ENCODE data around the gene SYTL2.

- no peak for TF ChIP-seq EZH2 (IDR thresholded peaks at IDR 0.05; ENCODE audit: low read length, unreplicated experiment)
- TF ChIP-seq, protein P1, sequence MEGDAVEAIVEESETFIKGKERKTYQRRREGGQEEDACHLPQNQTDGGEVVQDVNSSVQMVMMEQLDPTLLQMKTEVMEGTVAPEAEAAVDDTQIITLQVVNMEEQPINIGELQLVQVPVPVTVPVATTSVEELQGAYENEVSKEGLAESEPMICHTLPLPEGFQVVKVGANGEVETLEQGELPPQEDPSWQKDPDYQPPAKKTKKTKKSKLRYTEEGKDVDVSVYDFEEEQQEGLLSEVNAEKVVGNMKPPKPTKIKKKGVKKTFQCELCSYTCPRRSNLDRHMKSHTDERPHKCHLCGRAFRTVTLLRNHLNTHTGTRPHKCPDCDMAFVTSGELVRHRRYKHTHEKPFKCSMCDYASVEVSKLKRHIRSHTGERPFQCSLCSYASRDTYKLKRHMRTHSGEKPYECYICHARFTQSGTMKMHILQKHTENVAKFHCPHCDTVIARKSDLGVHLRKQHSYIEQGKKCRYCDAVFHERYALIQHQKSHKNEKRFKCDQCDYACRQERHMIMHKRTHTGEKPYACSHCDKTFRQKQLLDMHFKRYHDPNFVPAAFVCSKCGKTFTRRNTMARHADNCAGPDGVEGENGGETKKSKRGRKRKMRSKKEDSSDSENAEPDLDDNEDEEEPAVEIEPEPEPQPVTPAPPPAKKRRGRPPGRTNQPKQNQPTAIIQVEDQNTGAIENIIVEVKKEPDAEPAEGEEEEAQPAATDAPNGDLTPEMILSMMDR (conservative IDR thresholded peaks at IDR 0.05; ENCODE audit: low read depth, low read length), result no peak
These were observed 33.6 kb upstream of the SYTL2 start for GRCh38 chr11:85844439-85845123.

Measured in PC-3 (cell line).